Osteocyte (in vitro differentiated cells): ENCODE results near the gene LDHAL6B. TPM values are rescaled to one million over a fixed set of nuclear protein-coding genes. Genes with fewer than 3 reads are reported as not detected.

ENCODE experiments used
- DNase-seq: peaks from one replicate; pipeline ENCODE4 v3.0.0; 2021; ENCODE audit warnings: mixed read lengths; ENCODE audit not compliant: unreplicated experiment; ENCODE audit errors: extremely low spot score
- H3K27ac Mint-ChIP-seq: one replicate; pipeline ENCODE4 v1.8.0; 2021; ENCODE audit warnings: mild to moderate bottlenecking, mixed read lengths; ENCODE audit not compliant: unreplicated experiment
- H3K27me3 Mint-ChIP-seq: one replicate; pipeline ENCODE4 v1.8.0; 2021; ENCODE audit warnings: mixed read lengths; ENCODE audit not compliant: unreplicated experiment
- H3K36me3 Mint-ChIP-seq: one replicate; pipeline ENCODE4 v1.8.0; 2021; ENCODE audit warnings: mixed read lengths; ENCODE audit not compliant: unreplicated experiment
- H3K4me1 Mint-ChIP-seq: one replicate; pipeline ENCODE4 v1.8.0; 2021; ENCODE audit warnings: mixed read lengths; ENCODE audit not compliant: unreplicated experiment
- H3K4me3 Mint-ChIP-seq: one replicate; pipeline ENCODE4 v1.8.0; 2021; ENCODE audit warnings: mild to moderate bottlenecking, moderate library complexity, mixed read lengths; ENCODE audit not compliant: unreplicated experiment
- H3K9me3 Mint-ChIP-seq: one replicate; pipeline ENCODE4 v1.8.0; 2021; ENCODE audit warnings: mixed read lengths; ENCODE audit not compliant: unreplicated experiment
- total RNA-seq: library from RNA; stranded (reverse); gene quantifications from 2 replicates; pipeline ENCODE4 v1.2.1, GENCODE V29; 2021
- TF ChIP-seq, protein P1 (sequence below): fragments of 200-600 bp; sonication (generic); IDR thresholded peaks from 2 replicates; pipeline ENCODE4 v1.5.0; 2021; ENCODE audit warnings: antibody characterized with exemption, mild to moderate bottlenecking, moderate library complexity

Gene LDHAL6B
- total RNA-seq, 1 donor from 2014 or later = not detected

GRCh38 chr15:59178151-59178695 lies 28.4 kb upstream of the LDHAL6B start:
- TF ChIP-seq, protein P1, sequence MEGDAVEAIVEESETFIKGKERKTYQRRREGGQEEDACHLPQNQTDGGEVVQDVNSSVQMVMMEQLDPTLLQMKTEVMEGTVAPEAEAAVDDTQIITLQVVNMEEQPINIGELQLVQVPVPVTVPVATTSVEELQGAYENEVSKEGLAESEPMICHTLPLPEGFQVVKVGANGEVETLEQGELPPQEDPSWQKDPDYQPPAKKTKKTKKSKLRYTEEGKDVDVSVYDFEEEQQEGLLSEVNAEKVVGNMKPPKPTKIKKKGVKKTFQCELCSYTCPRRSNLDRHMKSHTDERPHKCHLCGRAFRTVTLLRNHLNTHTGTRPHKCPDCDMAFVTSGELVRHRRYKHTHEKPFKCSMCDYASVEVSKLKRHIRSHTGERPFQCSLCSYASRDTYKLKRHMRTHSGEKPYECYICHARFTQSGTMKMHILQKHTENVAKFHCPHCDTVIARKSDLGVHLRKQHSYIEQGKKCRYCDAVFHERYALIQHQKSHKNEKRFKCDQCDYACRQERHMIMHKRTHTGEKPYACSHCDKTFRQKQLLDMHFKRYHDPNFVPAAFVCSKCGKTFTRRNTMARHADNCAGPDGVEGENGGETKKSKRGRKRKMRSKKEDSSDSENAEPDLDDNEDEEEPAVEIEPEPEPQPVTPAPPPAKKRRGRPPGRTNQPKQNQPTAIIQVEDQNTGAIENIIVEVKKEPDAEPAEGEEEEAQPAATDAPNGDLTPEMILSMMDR = no peak
- Mint-ChIP-seq H3K9me3 (peaks cover 4% of the 10 kb centered on the region), H3K27ac (no peak overlapping the region), H3K4me3 (no peak overlapping the region), H3K36me3 (peaks cover 45% of the 10 kb centered on the region), H3K4me1 (peaks cover 14% of the 10 kb centered on the region), H3K27me3 (no peaks in the 10 kb centered on the region)
- DNase-seq = no peak

DNA sequence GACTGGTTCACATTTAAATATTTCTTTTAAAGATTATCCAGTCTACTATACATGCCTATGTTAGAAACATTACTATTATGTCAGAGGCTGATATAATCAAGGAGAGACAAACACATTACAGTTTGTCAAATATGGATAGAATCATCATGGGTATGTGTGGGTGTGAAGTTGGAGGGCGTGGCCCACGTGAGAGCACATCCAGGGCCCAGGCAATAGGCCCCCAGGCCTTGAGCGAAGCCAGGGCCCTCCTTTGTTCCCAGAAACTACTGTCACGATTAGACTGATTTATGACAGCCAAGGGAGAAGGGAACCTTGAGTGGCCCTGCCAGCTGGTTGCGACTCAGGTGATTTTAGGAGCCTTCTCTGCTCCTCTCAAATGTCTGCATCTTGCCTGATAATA lies 26.9 kb upstream of the LDHAL6B start:
- peaks cover 4% of the 10 kb centered on the region for H3K9me3 Mint-ChIP-seq
- H3K36me3 Mint-ChIP-seq = peaks cover 46% of the 10 kb centered on the region
- H3K4me1 Mint-ChIP-seq = peaks cover 14% of the 10 kb centered on the region
- no peak for DNase-seq
- no peak overlapping the region for H3K4me3 Mint-ChIP-seq
- no peaks in the 10 kb centered on the region for H3K27me3 Mint-ChIP-seq
- TF ChIP-seq, protein P1 = no peak
- no peak overlapping the region for H3K27ac Mint-ChIP-seq

GRCh38 chr15:59180945-59181600 lies 25.6 kb upstream of the LDHAL6B start:
- TF ChIP-seq, protein P1 = no peak
- no peak for DNase-seq
- H3K9me3 Mint-ChIP-seq = peaks cover 4% of the 10 kb centered on the region
- peaks cover 53% of the 10 kb centered on the region for H3K36me3 Mint-ChIP-seq
- H3K4me3 Mint-ChIP-seq = no peak overlapping the region
- peaks cover 3% of the 10 kb centered on the region for H3K4me1 Mint-ChIP-seq
- no peaks in the 10 kb centered on the region for H3K27me3 Mint-ChIP-seq
- H3K27ac Mint-ChIP-seq = no peak overlapping the region

- Mint-ChIP-seq H3K27ac (no peak overlapping the region), H3K36me3 (peaks cover 69% of the 10 kb centered on the region), H3K4me3 (no peak overlapping the region), H3K9me3 (peaks cover 8% of the 10 kb centered on the region), H3K27me3 (no peaks in the 10 kb centered on the region), H3K4me1 (peaks cover 3% of the 10 kb centered on the region)
- TF ChIP-seq, protein P1 = no peak
- no peak for DNase-seq
Observed at GRCh38 chr15:59185725-59186124, 20.9 kb upstream of the LDHAL6B start.

- Mint-ChIP-seq H3K9me3 (peaks cover 5% of the 10 kb centered on the region), H3K27ac (no peak overlapping the region), H3K4me1 (peaks cover 5% of the 10 kb centered on the region), H3K27me3 (no peaks in the 10 kb centered on the region), H3K36me3 (peaks cover 64% of the 10 kb centered on the region), H3K4me3 (no peak overlapping the region)
- DNase-seq = no peak
- TF ChIP-seq, protein P1 = no peak
Observed at GRCh38 chr15:59186501-59186900, 20.1 kb upstream of the LDHAL6B start.
